ENCODE data around the gene BBS9.
"Not testable (repeated sequence)": the region's sequence is repeated elsewhere in the genome, so short reads cannot be mapped to it uniquely, and the experiment has no call there.

The BBS9 gene

DNA sequence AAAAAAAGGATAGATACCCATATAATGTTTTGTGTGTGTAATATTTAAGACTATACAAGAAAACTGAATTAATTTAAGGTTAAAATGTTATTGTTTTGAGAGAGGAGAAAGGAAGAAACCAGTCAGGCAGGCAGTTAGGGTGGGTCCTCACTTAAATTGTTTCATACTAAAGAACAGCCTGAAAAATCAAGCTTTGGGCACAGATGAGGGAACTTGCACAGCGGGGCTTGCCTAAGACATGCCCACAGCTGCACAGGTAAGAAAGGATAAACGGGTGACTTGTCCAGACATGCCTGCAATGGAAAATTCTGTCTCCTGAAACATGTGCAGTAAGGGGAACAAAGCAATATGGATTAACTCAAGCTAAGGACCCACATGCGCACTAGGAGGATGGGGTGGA lies 158.4 kb downstream of the BBS9 start:
- DNase-seq = no peak

DNA sequence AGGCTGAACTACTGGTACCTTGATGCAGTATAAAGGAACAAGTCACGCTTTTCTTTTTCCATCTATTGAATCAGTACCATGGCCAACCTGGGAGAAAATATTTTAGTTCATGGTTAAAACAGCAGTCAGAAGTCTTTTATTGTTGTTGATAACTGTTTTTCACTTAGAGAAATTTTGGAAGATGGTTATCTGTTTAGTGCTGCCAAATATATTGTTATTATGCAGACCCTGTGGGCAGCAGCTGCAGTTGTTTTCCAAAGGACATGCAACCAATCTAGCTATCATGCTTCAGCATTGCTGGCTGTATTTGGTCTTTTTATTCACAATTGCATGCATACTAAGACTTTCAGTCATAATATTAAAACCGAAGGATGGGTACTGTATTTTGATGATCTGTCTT lies 169.5 kb downstream of the BBS9 start:
- no peak for DNase-seq

GRCh38 chr7:33299425-33299824 lies 170.1 kb downstream of the BBS9 start:
- DNase-seq = no peak

DNA sequence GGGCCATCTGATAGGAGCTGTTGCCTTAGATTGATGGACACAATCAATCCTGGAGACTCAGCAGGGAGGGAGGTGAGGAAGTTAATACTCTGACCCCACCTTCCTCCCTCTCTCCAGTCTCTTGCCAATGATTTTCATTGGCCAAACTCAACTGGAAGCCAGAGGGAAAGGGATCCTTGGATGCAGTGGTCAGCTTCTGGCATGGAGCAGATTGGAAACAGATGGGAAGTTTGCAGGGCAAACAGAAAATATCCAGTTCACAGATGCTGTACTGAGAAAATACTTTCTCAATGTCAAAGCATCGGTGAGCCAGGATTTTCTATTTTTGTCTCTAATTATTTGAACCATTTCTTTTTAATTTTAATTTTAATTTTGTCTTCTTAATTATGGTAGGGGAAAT lies 170.8 kb downstream of the BBS9 start:
- no peak for DNase-seq

DNA sequence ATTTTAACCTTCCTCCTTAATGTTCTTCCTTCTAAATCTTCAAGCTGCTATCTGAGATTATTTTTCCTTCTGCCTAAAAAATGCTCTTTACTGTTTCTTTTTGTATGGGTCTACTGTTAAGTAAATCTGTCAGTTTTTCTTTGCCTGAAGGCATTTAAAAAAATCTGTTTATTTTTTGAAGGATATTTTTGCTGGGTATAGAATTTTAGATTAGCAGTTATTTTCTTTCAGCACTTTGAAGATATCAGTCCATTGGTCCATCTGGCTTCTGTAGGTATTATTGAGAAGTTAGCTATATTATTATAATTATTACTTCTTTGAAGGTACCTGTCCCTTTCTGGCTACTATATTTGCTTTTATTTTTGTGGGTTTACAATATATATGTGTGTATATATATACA lies 171.4 kb downstream of the BBS9 start:
- no peak for DNase-seq

- DNase-seq = not testable (repeated sequence)
Measured at GRCh38 chr7:33303978-33304557, 174.7 kb downstream of the BBS9 start.

GRCh38 chr7:33307205-33307604 lies 177.8 kb downstream of the BBS9 start:
- DNase-seq = no peak

GRCh38 chr7:33310546-33310945 lies 181.2 kb downstream of the BBS9 start:
- DNase-seq = no peak

DNA sequence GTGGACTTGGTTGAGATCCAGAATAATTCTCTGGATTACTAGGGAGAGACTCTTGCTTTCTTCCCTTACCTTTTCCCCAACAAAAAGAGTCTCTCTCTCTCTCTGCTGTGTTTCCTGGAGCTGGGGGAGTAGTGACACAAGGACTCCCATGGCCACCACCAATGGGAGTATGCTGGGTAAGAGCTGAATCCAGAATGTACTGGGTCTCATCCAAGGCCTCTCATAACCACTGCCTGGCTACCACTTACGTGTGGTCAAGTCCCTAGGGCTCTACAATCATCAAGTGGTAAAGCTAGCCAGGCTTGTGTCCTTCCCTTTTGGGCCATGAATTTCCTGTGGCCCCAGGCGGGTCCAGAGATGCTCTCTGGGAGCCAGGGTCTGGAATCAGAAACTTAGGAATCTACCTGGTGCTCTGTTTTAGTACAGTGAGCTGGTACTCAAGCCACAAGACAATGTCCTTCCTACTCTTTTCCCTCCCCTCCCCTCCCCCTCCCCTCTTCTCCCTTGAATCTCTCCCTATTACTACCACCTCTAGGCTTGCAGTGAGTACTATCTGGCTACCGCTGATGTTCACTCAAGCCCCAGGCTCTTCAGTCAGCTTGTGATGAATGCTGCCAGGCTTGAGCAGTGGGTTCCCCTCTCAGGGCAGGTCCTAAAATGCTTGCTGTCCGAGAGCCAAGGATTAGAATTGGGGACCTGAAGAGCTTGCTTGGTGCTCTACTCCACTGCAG lies 196.6 kb downstream of the BBS9 start:
- no peak for DNase-seq

DNA sequence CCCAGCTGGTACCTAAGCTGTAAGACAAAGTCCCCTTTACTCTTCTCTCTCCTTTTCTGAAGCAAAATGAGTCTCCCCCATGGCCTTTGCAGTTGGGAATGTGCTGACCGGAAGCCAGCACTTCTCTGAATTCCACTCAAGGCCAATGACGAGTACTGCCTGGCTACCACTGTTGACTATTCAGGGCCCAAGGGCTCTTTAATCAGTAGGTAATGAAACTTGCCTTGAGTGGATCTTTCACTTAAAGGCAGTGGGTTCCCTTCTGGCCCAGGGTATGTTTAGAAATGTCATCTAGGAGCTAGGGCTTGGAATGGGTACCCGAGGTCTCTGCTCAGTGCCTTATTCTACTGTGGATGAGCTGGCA lies 197.1 kb downstream of the BBS9 start:
- DNase-seq = no peak

GRCh38 chr7:33327427-33327826 lies 198.1 kb downstream of the BBS9 start:
- no peak for DNase-seq

DNA sequence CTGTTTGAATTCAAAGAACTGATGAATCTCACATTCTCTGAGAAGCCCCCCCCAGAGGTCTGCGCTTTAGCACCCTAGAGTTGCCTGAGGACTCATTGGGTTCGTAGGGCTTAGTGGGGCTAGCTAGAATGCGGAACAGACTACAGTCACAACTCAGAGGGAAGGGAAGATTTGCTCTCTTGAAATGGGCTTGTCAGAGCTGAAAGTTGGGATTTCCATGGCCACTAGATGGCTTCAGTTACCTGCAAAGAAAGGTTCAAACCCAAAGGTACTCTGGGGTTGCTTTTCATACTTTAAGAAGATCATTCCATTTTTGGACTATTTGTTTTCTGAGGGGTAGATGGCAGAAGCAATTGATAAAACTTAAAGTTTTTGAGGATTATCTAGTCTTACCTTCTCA lies 205.0 kb downstream of the BBS9 start:
- peak; percentile 20 for DNase-seq

- no peak for DNase-seq
Measured at GRCh38 chr7:33336820-33337219, 207.5 kb downstream of the BBS9 start.

GRCh38 chr7:33339074-33339790 lies 209.9 kb downstream of the BBS9 start:
- DNase-seq = no peak

DNA sequence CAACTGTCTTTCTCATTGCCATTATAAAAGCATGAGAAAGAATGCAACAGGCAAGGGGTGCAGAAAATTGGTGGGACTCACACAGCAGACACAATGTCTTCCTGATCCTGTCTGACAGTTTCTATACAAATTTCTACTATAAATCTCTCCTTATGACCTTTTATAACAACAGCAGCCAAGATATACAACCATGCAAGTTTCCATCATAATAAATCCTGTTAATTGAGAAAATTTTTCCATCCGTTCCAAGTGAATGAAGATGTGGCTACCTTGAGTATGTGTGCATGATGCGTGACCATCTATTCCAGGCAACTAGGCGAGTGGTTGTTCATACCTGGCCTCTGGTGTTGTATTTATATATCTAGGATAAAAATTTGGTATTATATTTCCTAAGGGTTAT lies 216.7 kb downstream of the BBS9 start:
- no peak for DNase-seq

- no peak for DNase-seq
Measured at GRCh38 chr7:33350577-33350976, 221.2 kb downstream of the BBS9 start.

DNA sequence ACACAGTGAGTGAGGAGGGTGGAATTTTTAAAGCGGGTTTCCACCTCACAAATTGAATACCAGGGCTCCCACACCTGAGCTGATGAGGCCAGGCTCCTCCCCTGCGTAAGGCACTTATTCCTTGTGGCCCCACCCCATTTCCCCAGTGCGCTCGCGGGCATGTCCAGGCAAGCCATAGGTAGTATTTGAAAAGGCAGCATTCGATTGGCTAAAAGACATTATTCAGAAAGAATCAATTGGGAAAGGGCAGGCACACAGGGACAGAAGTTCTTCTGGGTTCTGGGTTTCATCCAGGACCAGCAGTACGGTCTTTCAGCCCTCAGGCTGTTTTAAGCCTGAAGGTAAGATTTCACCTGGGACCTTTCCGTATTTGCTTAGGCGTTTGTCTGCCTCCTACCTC lies 222.3 kb downstream of the BBS9 start:
- DNase-seq = no peak

DNA sequence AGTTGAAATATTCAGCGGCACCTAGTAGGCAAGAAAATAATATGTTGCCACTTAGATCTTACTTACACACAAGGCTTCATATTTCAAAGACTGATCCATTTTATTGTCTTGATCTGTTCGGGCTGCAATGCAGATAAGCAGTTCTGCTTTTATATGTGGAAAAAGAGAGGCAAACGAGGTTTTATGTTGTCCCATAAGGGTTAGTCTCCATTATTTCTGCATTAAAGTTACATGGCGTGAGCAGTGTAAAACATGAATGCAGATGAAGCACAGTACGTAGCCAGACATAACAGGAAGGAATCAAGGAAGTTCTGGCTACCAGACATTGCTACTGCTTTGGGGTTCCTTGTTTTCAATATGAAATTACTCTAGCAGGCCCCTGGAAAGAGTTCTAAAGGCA lies 224.8 kb downstream of the BBS9 start:
- no peak for DNase-seq

GRCh38 chr7:33355386-33355785 lies 226.0 kb downstream of the BBS9 start:
- DNase-seq = no peak

DNA sequence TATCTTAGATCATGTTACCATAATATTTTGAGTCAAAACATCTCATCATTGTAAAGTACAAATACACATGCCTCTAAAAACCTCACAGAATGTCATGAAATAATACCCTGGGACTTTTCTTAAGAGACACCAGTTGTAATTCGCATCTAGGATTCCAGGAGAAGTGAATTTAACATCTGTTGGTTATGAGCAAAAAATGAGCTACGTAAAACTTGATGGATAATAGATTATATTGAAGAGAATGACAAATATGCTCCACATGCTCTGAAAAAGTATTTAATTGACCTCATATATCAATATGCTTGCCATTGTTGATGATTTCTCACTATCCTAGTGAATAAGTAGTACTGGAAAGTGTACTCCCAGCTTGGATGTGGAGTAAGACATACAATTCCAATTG lies 227.0 kb downstream of the BBS9 start:
- DNase-seq = no peak

GRCh38 chr7:33357846-33358245 lies 228.5 kb downstream of the BBS9 start:
- DNase-seq = no peak

- DNase-seq = no peak
Measured at GRCh38 chr7:33369888-33370287, 240.5 kb downstream of the BBS9 start.

DNA sequence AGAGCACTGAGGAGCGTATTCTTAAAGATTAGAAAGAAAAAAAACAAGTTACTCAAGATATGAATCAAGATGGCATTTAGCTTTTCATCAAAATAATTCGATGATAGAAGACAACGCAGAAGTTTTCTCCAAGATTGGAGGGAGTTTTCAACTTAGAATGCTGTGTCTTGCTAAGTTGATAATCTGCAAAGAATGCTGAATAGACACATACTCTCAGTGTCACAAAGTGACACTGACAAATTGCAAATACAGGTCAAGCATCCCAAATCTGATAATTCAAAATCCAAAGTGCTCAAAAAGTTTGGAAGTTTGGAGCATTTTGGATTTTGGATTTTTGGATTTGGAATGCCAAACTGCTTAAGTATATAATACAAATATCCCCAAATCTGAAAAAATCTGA lies 243.8 kb downstream of the BBS9 start:
- no peak for DNase-seq

- no peak for DNase-seq
Measured at GRCh38 chr7:33379891-33380525, 250.6 kb downstream of the BBS9 start.
